Measurements from ENCODE around the gene DDAH2. TPM values are rescaled to one million over a fixed set of nuclear protein-coding genes. Genes with fewer than 3 reads are reported as not detected.

DDAH2 gene
- total RNA-seq, 2 donors from 2014 or later, result 150 to 153 TPM

DNA sequence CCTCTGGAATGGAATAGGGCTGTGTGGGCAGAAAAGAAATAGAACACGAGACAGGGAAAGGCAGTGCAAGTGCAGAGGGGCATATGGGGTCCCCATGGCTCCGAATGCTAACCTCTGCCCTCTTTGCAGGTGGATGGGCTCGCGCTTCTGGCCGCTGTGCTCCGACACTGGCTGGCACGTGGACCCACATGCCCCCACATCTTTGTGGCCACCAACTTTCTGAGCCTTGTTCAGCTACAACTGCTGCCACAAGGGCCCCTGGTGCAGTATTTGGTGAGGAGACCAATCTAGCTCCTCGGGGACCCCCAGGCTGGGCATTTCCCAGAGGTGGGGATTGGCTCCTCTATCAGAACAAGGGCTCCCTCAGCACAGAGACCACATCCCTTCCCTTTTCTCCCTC is 32.2 kb upstream of the DDAH2 start:
- no peak for DNase-seq

DNA sequence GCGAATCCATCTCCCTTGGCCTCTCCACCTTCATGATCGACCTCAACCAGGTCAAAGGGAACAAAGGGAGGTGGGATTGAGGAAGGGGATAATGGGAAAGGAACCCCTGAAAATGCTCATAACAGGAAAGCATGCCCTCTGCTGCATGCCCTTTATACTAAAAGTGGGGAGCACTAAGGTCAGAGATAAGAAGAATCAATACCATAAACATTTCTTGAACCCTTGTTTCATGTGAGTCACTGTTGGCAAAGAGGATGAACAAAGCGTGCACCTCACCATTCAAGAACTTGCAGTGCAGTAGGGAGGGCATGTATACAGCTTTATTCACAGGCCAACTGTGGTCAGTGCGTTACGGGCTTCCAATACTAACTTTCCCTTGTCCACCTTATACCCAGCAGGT is 31.7 kb upstream of the DDAH2 start:
- DNase-seq, result no peak
- H3K36me3 Mint-ChIP-seq (ENCODE audit: low read depth), result peaks cover 25% of the 10 kb centered on the region
- H3K9me3 Mint-ChIP-seq, result no peaks in the 10 kb centered on the region
- Histone ChIP-seq H3K27me3 (ENCODE audit: control insufficient read depth, insufficient read depth, low read length, poor library complexity, severe bottlenecking) (no peaks in the 10 kb centered on the region), H3K9me3 (ENCODE audit: control insufficient read depth, low read length) (no peaks in the 10 kb centered on the region), H3K4me3 (ENCODE audit: low read length) (no peak overlapping the region), H3K36me3 (ENCODE audit: control insufficient read depth, insufficient read depth, low read length) (no peaks in the 10 kb centered on the region), H3K4me1 (ENCODE audit: control insufficient read depth, insufficient read depth, low read length) (no peaks in the 10 kb centered on the region), H3K27ac (ENCODE audit: low read depth, low read length) (no peak overlapping the region), H3K9ac (ENCODE audit: extremely low read depth, low read length, poor library complexity, severe bottlenecking) (no peak overlapping the region)
- no peak overlapping the region for H3K4me3 Mint-ChIP-seq
- 94 to 98% methylated on average over 3 to 5 of the region's 5 CpGs for WGBS, 2 experiments (ENCODE audit: insufficient coverage in 1 of 2, insufficient read length in 1 of 2)
- H3K27me3 Mint-ChIP-seq (ENCODE audit: insufficient read depth), result no peaks in the 10 kb centered on the region
- TF ChIP-seq, protein P1, sequence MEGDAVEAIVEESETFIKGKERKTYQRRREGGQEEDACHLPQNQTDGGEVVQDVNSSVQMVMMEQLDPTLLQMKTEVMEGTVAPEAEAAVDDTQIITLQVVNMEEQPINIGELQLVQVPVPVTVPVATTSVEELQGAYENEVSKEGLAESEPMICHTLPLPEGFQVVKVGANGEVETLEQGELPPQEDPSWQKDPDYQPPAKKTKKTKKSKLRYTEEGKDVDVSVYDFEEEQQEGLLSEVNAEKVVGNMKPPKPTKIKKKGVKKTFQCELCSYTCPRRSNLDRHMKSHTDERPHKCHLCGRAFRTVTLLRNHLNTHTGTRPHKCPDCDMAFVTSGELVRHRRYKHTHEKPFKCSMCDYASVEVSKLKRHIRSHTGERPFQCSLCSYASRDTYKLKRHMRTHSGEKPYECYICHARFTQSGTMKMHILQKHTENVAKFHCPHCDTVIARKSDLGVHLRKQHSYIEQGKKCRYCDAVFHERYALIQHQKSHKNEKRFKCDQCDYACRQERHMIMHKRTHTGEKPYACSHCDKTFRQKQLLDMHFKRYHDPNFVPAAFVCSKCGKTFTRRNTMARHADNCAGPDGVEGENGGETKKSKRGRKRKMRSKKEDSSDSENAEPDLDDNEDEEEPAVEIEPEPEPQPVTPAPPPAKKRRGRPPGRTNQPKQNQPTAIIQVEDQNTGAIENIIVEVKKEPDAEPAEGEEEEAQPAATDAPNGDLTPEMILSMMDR (conservative IDR thresholded peaks at IDR 0.05), result no peak
- H3K4me1 Mint-ChIP-seq, result peaks cover 11% of the 10 kb centered on the region
- H3K27ac Mint-ChIP-seq, result no peak overlapping the region

More for the DNA sequence above, 32.2 kb upstream of the DDAH2 start:
- Histone ChIP-seq H3K27me3 (ENCODE audit: control insufficient read depth, insufficient read depth, low read length, poor library complexity, severe bottlenecking) (no peaks in the 10 kb centered on the region), H3K36me3 (ENCODE audit: control insufficient read depth, insufficient read depth, low read length) (no peaks in the 10 kb centered on the region), H3K9ac (ENCODE audit: extremely low read depth, low read length, poor library complexity, severe bottlenecking) (no peak overlapping the region), H3K9me3 (ENCODE audit: control insufficient read depth, low read length) (no peaks in the 10 kb centered on the region), H3K4me3 (ENCODE audit: low read length) (no peak overlapping the region), H3K4me1 (ENCODE audit: control insufficient read depth, insufficient read depth, low read length) (no peaks in the 10 kb centered on the region), H3K27ac (ENCODE audit: low read depth, low read length) (no peak overlapping the region)
- WGBS, 2 experiments (ENCODE audit: insufficient coverage in 1 of 2, insufficient read length in 1 of 2), result 98% methylated on average over 6 to 8 of the region's 8 CpGs
- H3K27me3 Mint-ChIP-seq (ENCODE audit: insufficient read depth), result no peaks in the 10 kb centered on the region
- no peak overlapping the region for H3K27ac Mint-ChIP-seq
- H3K36me3 Mint-ChIP-seq (ENCODE audit: low read depth), result peaks cover 25% of the 10 kb centered on the region
- no peaks in the 10 kb centered on the region for H3K9me3 Mint-ChIP-seq
- TF ChIP-seq, protein P1 (conservative IDR thresholded peaks at IDR 0.05), result no peak
- no peak overlapping the region for H3K4me3 Mint-ChIP-seq
- H3K4me1 Mint-ChIP-seq, result peaks cover 15% of the 10 kb centered on the region

DNA sequence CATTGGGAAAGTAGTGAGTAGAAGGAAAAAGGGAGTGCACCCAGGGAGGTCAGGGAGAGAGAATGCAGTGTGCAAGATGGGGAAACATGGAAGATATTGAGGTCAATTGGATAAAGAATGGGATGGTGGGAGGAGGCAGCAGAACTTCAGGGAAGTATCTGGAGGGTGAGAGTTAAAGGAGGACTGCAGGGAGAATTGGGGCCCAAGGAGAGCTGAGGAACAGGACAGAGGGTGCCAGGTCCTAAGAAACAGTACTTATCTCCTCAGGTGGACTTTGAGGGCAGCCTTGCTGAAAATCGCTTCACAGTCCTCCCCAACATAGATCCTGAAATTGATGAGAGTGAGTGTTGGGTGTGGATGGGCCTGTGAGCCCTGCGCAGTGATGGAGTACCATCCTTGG is 29.2 kb upstream of the DDAH2 start:
- Histone ChIP-seq H3K27ac (ENCODE audit: low read depth, low read length) (no peak overlapping the region), H3K9me3 (ENCODE audit: control insufficient read depth, low read length) (no peaks in the 10 kb centered on the region), H3K27me3 (ENCODE audit: control insufficient read depth, insufficient read depth, low read length, poor library complexity, severe bottlenecking) (no peaks in the 10 kb centered on the region), H3K9ac (ENCODE audit: extremely low read depth, low read length, poor library complexity, severe bottlenecking) (no peak overlapping the region), H3K4me1 (ENCODE audit: control insufficient read depth, insufficient read depth, low read length) (no peaks in the 10 kb centered on the region), H3K4me3 (ENCODE audit: low read length) (no peak overlapping the region), H3K36me3 (ENCODE audit: control insufficient read depth, insufficient read depth, low read length) (no peaks in the 10 kb centered on the region)
- no peak for DNase-seq
- H3K27ac Mint-ChIP-seq, result no peak overlapping the region
- peaks cover 3% of the 10 kb centered on the region for H3K4me1 Mint-ChIP-seq
- no peak overlapping the region for H3K4me3 Mint-ChIP-seq
- no peaks in the 10 kb centered on the region for H3K9me3 Mint-ChIP-seq
- no peaks in the 10 kb centered on the region for H3K27me3 Mint-ChIP-seq (ENCODE audit: insufficient read depth)
- H3K36me3 Mint-ChIP-seq (ENCODE audit: low read depth), result peaks cover 24% of the 10 kb centered on the region
- 90 to 100% methylated on average over 2 of the region's 2 CpGs for WGBS, 2 experiments (ENCODE audit: insufficient coverage in 1 of 2, insufficient read length in 1 of 2)
- TF ChIP-seq, protein P1 (conservative IDR thresholded peaks at IDR 0.05), result no peak

Data from endodermal cell (in vitro differentiated cells).